GM23248 (cell line): ENCODE measurements around the gene SUCNR1. TPM values are rescaled to one million over a fixed set of nuclear protein-coding genes. Genes with fewer than 3 reads are reported as not detected.
"Not testable (repeated sequence)": the region's sequence is repeated elsewhere in the genome, so short reads cannot be mapped to it uniquely, and the experiment has no call there.

Source experiments
- DNase-seq: peaks from one replicate; pipeline ENCODE4 v3.0.0-alpha.2; 2015
- H2AFZ ChIP-seq: fragments of 200-600 bp; sonication (generic); 2 replicates; pipeline ENCODE4 v1.6.1; 2016; ENCODE audit warnings: antibody characterized with exemption
- H3F3A ChIP-seq: fragments of 200-600 bp; sonication (generic); 2 replicates; pipeline ENCODE4 v1.6.1; 2016; ENCODE audit warnings: mild to moderate bottlenecking, antibody characterized with exemption, mixed run types; ENCODE audit not compliant: insufficient read depth
- H3K27ac ChIP-seq: fragments of 200-600 bp; sonication (generic); 2 replicates; pipeline ENCODE4 v1.5.1; 2016; ENCODE audit warnings: mild to moderate bottlenecking
- H3K27me3 ChIP-seq: fragments of 200-600 bp; sonication (generic); replicated peaks from 2 replicates; pipeline ENCODE4 v1.6.1; 2016; ENCODE audit warnings: mild to moderate bottlenecking; ENCODE audit not compliant: insufficient read depth
- H3K36me3 ChIP-seq: fragments of 200-600 bp; sonication (generic); 2 replicates; pipeline ENCODE4 v1.6.1; 2016; ENCODE audit warnings: low read depth, mild to moderate bottlenecking
- H3K4me1 ChIP-seq: fragments of 200-600 bp; sonication (generic); 2 replicates; pipeline ENCODE4 v1.6.1; 2016; ENCODE audit warnings: mild to moderate bottlenecking; ENCODE audit not compliant: insufficient read depth
- H3K4me2 ChIP-seq: fragments of 200-600 bp; sonication (generic); one replicate; pipeline ENCODE4 v1.6.1; 2016; ENCODE audit warnings: mild to moderate bottlenecking; ENCODE audit not compliant: unreplicated experiment
- H3K4me3 ChIP-seq: fragments of 200-600 bp; sonication (generic); 2 replicates; pipeline ENCODE4 v1.5.1; 2016; ENCODE audit warnings: mild to moderate bottlenecking
- H3K79me2 ChIP-seq: fragments of 200-600 bp; sonication (generic); 2 replicates; pipeline ENCODE4 v1.6.1; 2016; ENCODE audit warnings: mild to moderate bottlenecking; ENCODE audit not compliant: insufficient read depth
- H3K9ac ChIP-seq: fragments of 200-600 bp; sonication (generic); 2 replicates; pipeline ENCODE4 v1.6.1; 2016; ENCODE audit warnings: mild to moderate bottlenecking
- H3K9me2 ChIP-seq: fragments of 200-600 bp; sonication (generic); 2 replicates; pipeline ENCODE4 v1.6.1; 2016; ENCODE audit warnings: mixed run types, mild to moderate bottlenecking, moderate library complexity; ENCODE audit not compliant: insufficient read depth
- H3K9me3 ChIP-seq: fragments of 200-600 bp; sonication (generic); one replicate; pipeline ENCODE4 v1.6.1; 2017; ENCODE audit warnings: low read depth
- H4K20me1 ChIP-seq: fragments of 200-600 bp; sonication (generic); 2 replicates; pipeline ENCODE4 v1.6.0; 2016; ENCODE audit not compliant: insufficient read depth
- EZH2 ChIP-seq: fragments of 200-600 bp; sonication (generic); IDR thresholded peaks from 2 replicates; pipeline ENCODE4 v1.6.1; 2018; ENCODE audit warnings: antibody characterized with exemption, mild to moderate bottlenecking; ENCODE audit not compliant: insufficient read depth, poor library complexity, severe bottlenecking
- EZH2phosphoT487 ChIP-seq: fragments of 200-600 bp; sonication (generic); IDR thresholded peaks from 2 replicates; pipeline ENCODE4 v1.6.1; 2018; ENCODE audit warnings: antibody characterized with exemption, moderate library complexity, mild to moderate bottlenecking, low read depth; ENCODE audit not compliant: insufficient read depth
- WGBS, 2 experiments: methylation state at CpG; one replicate each; pipeline ENCODE4 v1.1.6; 2015 to 2017; ENCODE audit warnings: low lambda C conversion rate in 2 of 2, low coverage in 1 of 2; ENCODE audit errors: missing lambda C conversion rate in 2 of 2; 5-methylcytosine and 5-hydroxymethylcytosine counted together
- in situ Hi-C: fragments of 300-500 bp; cut with MboI; formaldehyde crosslinking; loops from 2 replicates; pipeline ENCODE4 v1.15.0; 2020
- polyA plus RNA-seq: library from polyadenylated mRNA; unstranded; fragments of >200 nt; fragmentation: Nextera tagmentation; extraction: Ambion mirVana; gene quantifications from 2 replicates; pipeline ENCODE4 v1.2.1, GENCODE V29; 2016
- total RNA-seq: library from RNA; depleted of rRNA; stranded (reverse); fragments of >200 nt; shearing (Covaris generic); gene quantifications from 2 replicates; pipeline ENCODE4 v1.2.3, GENCODE V29; 2014

SUCNR1 gene
- total and polyA plus RNA-seq, 2 experiments from 2014 or later, result not detected

DNA sequence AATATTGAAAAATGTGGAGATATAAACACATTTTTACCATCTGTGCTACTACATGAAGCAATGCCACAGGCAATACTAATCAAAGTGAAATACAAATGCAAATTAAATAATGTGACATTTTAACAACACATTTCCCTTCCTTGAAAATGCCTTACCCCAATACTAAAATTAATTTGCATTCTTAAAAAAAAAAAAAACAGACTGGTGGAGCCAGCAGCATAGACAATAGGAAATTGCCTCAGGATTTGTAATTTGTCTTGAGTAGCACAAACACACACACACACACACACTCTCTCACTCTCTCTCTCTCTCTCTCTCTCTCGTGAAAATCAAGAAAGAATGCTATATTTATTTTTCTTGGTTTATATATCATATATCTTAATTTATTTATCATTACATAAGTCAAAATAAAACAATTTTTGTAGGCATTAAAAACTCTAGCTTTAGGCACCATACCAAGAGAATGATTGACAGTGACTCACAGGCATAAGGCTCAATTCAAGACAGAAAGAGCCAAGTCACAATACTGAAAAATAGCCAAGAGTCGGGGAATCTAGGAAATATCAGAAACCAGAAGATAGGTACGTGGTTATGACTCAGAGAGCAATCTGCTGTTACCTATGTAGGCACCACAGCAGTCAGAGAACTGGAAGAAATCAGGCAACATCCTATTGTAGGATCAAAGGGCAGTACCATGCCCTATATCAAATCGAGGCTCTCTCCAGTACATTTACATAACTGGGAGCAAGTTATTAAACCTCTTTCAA, 23.0 kb downstream of the SUCNR1 start:
- Histone ChIP-seq H3K79me2 (no peaks in the 10 kb centered on the region), H3K9me2 (no peaks in the 10 kb centered on the region), H3K9me3 (no peaks in the 10 kb centered on the region), H3K36me3 (no peaks in the 10 kb centered on the region), H3K27me3 (no peaks in the 10 kb centered on the region), H3K4me1 (peaks cover 22% of the 10 kb centered on the region), H3F3A (peaks cover 6% of the 10 kb centered on the region; the same call in 1 of the 2 replicates), H3K27ac (no peak overlapping the region), H3K4me2 (no peak overlapping the region), H4K20me1 (no peaks in the 10 kb centered on the region), H2AFZ (no peak overlapping the region), H3K4me3 (no peak overlapping the region), H3K9ac (no peak overlapping the region)
- 76 to 81% methylated on average over 4 of the region's 4 CpGs for WGBS, 2 experiments
- TF ChIP-seq EZH2 (no peak), EZH2phosphoT487 (no peak)
- in situ Hi-C loops, result no loop called here
- DNase-seq, result no peak

DNA sequence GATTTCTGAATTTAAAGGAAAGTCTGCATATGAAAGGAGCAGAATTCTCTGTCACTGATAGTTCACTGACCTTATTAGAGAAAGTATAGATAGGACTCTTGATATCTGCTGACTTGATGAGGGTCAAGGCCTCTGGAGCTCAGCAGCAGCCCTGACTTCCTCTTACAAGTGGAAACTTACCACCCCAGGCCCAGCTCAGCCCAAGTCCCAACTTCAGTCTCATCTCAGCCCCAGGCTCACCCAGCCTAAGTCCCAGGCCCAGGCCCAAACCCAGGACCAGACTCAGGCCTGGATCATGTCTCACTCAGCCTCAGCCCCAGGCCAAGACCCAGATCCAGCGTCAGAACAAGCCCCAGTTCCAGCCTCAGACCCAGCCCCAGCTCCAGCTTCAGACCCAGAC, 24.7 kb downstream of the SUCNR1 start:
- H3K4me1 ChIP-seq, result peaks cover 28% of the 10 kb centered on the region
- H3K9me2 ChIP-seq, H3K79me2 ChIP-seq: not testable (repeated sequence)

GRCh38 chr3:151898564-151899261, 25.3 kb downstream of the SUCNR1 start:
- H3K27ac ChIP-seq, H3K9me2 ChIP-seq, H3K4me2 ChIP-seq, H3K4me3 ChIP-seq, H4K20me1 ChIP-seq, in situ Hi-C loops, DNase-seq, H3F3A ChIP-seq, H3K9ac ChIP-seq, H3K79me2 ChIP-seq, H3K36me3 ChIP-seq, H2AFZ ChIP-seq, H3K9me3 ChIP-seq, H3K27me3 ChIP-seq: not testable (repeated sequence)
- peaks cover 34% of the 10 kb centered on the region for H3K4me1 ChIP-seq
- WGBS, 2 experiments, result 90 to 95% methylated on average over 3 of the region's 3 CpGs

More for the DNA sequence above, 24.7 kb downstream of the SUCNR1 start:
- H3K27ac ChIP-seq, H3K36me3 ChIP-seq, H3K4me3 ChIP-seq, H2AFZ ChIP-seq, in situ Hi-C loops, H3F3A ChIP-seq, H3K9me3 ChIP-seq, H3K4me2 ChIP-seq, H3K9ac ChIP-seq, DNase-seq, H3K27me3 ChIP-seq, H4K20me1 ChIP-seq: not testable (repeated sequence)
- no CpG with 5 or more reads among the region's 1 CpG for WGBS, 2 experiments

DNA sequence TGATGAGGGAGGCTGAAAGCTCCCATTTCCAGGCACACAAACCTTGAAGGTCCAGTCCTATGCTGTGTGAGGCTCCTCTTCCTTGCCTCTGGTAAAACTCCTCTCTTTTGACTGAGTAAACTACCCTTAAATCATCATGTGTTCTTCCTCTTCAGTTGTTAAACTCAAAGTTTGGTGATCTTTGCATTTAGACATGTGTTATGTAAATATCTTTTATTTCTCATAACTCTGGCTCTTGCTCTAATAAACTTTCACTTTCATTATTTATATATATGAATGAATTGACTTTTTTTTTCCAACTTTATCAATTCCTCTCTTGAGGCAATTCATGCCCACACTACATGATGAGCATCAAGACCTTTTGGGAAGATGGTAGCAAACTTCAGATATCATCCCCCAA, 26.6 kb downstream of the SUCNR1 start:
- no peak for DNase-seq
- Histone ChIP-seq H2AFZ (no peak overlapping the region), H3K9me3 (no peaks in the 10 kb centered on the region), H3K9ac (no peak overlapping the region), H3K4me2 (no peak overlapping the region), H4K20me1 (no peaks in the 10 kb centered on the region), H3K27ac (no peak overlapping the region), H3K36me3 (no peaks in the 10 kb centered on the region), H3F3A (peaks cover 6% of the 10 kb centered on the region; the same call in 1 of the 2 replicates), H3K4me3 (no peak overlapping the region), H3K4me1 (peaks cover 36% of the 10 kb centered on the region), H3K79me2 (no peaks in the 10 kb centered on the region), H3K27me3 (no peaks in the 10 kb centered on the region), H3K9me2 (no peaks in the 10 kb centered on the region)
- TF ChIP-seq EZH2 (no peak), EZH2phosphoT487 (no peak)
- in situ Hi-C loops, result no loop called here
